Measurements from ENCODE around the gene AGAP2. TPM values are rescaled to one million over a fixed set of nuclear protein-coding genes. Genes with fewer than 3 reads are reported as not detected.

AGAP2 gene
- total RNA-seq, 1 donor from 2014 or later = 1.7 TPM

DNA sequence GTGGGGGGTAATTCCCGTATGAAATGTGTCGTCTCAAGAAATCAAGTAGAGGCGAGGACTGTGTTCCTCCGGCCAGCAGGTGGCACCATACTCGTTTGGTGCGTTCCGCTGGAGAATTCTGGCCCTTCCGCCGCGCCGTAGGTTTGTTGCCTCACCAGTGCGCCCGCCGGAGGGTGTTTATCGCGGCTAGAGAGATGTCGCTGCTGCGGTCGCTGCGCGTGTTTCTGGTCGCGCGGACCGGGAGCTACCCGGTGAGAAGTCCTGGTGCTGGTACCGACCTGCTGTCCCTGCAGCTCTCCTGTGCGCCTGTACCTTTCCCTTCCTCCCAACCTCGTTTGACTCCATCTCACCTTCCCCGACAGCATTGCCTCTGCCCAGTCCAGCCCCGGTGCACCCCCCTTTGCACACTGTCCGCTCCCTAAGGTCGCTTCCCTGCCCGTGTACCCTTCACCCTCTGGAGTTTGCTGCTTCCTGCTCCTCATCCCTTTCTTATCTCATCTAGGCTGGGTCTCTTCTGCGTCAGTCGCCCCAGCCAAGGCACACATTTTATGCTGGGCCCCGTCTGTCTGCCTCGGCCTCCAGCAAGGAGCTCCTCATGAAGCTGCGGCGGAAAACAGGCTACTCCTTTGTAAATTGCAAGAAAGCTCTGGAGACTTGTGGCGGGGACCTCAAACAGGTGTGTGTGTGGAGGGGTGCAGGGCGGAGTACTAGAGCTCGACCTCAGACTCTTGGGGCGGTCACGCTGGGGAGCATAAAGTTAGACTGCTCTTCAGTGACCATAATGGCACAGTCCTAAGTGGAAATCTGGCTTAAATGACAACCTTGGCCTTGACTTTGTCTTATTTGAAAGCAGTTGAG is 44.3 kb upstream of the AGAP2 start, which contains the start of gene TSFM:
TSS of gene TSFM (plus strand) at position 180 of the 858 bp plus-strand sequence. CDS start at position 195, 15 bp downstream.
- H3K79me2 ChIP-seq (ENCODE audit: low read depth) = peaks cover 20% of the 10 kb centered on the region

DNA sequence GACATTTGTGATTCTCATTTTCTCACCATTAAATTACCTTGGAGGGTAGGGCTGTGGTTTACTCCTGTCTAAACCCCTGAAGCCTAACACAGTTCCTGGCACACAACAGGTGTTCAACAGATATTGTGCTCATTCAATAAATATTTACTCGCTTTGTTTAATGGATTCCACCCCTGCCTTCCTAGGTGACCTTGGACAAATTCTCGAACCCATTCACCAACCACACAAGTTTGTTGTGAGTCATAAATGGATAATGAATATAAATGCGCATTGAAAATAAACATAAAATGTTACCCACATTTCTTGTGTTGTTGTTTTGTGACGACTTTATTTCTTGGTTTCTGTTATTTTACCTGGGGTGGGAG is 43.7 kb upstream of the AGAP2 start:
- no peaks in the 10 kb centered on the region for H3K9me3 ChIP-seq (ENCODE audit: low read depth)
- no peaks in the 10 kb centered on the region for H3K36me3 ChIP-seq
- Mint-ChIP-seq H3K27ac (no peak overlapping the region), H3K36me3 (peaks cover 8% of the 10 kb centered on the region), H3K9me3 (no peaks in the 10 kb centered on the region), H3K4me1 (peaks cover 11% of the 10 kb centered on the region), H3K27me3 (ENCODE audit: insufficient read depth, low read depth) (peaks cover 5% of the 10 kb centered on the region), H3K4me3 (peak overlapping the region; percentile 99)
- no peaks in the 10 kb centered on the region for H3K4me1 ChIP-seq
- no peak for DNase-seq (ENCODE audit: low spot score)
- peaks cover 19% of the 10 kb centered on the region for H3F3A ChIP-seq (ENCODE audit: low read depth)
- H3K27ac ChIP-seq = no peak overlapping the region
- H2AFZ ChIP-seq (replicated peaks) = no peak overlapping the region
- H3K79me2 ChIP-seq (ENCODE audit: low read depth) = peaks cover 20% of the 10 kb centered on the region
- H3K27me3 ChIP-seq = no peaks in the 10 kb centered on the region
- no peaks in the 10 kb centered on the region for H4K20me1 ChIP-seq (ENCODE audit: low read depth)
- H3K4me2 ChIP-seq = no peak overlapping the region
- TF ChIP-seq, protein P1, sequence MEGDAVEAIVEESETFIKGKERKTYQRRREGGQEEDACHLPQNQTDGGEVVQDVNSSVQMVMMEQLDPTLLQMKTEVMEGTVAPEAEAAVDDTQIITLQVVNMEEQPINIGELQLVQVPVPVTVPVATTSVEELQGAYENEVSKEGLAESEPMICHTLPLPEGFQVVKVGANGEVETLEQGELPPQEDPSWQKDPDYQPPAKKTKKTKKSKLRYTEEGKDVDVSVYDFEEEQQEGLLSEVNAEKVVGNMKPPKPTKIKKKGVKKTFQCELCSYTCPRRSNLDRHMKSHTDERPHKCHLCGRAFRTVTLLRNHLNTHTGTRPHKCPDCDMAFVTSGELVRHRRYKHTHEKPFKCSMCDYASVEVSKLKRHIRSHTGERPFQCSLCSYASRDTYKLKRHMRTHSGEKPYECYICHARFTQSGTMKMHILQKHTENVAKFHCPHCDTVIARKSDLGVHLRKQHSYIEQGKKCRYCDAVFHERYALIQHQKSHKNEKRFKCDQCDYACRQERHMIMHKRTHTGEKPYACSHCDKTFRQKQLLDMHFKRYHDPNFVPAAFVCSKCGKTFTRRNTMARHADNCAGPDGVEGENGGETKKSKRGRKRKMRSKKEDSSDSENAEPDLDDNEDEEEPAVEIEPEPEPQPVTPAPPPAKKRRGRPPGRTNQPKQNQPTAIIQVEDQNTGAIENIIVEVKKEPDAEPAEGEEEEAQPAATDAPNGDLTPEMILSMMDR (IDR thresholded peaks at IDR 0.05) = no peak
- TF ChIP-seq EZH2phosphoT487 (IDR thresholded peaks at IDR 0.05) = no peak
- no peak for TF ChIP-seq EZH2 (IDR thresholded peaks at IDR 0.05)
- H3K4me3 ChIP-seq = no peak overlapping the region
- no peak overlapping the region for H3K9ac ChIP-seq

More for the DNA sequence above, 44.3 kb upstream of the AGAP2 start, which contains the start of gene TSFM:
- H3K27me3 Mint-ChIP-seq (ENCODE audit: insufficient read depth, low read depth) = peaks cover 5% of the 10 kb centered on the region
- peak within 1 kb of the TSS; percentile 83 for H3K4me2 ChIP-seq
- H3K27ac ChIP-seq = no peak within 1 kb of the TSS
- peak within 1 kb of the TSS; percentile 99 for H3K4me3 Mint-ChIP-seq
- H3F3A ChIP-seq (ENCODE audit: low read depth) = peaks cover 19% of the 10 kb centered on the region
- no peaks in the 10 kb centered on the region for H3K9me3 ChIP-seq (ENCODE audit: low read depth)
- no peaks in the 10 kb centered on the region for H3K36me3 ChIP-seq
- peak within 1 kb of the TSS; percentile 80 for H3K9ac ChIP-seq
- H3K27ac Mint-ChIP-seq = peak within 1 kb of the TSS; percentile 91
- H3K4me1 Mint-ChIP-seq = peaks cover 11% of the 10 kb centered on the region
- no peak for TF ChIP-seq EZH2 (IDR thresholded peaks at IDR 0.05)
- TF ChIP-seq, protein P1 (IDR thresholded peaks at IDR 0.05) = peak; percentile 93
- H3K9me3 Mint-ChIP-seq = no peaks in the 10 kb centered on the region
- peak within 1 kb of the TSS; percentile 60 for H2AFZ ChIP-seq (replicated peaks)
- peaks cover 10% of the 10 kb centered on the region for H3K36me3 Mint-ChIP-seq
- no peaks in the 10 kb centered on the region for H3K4me1 ChIP-seq
- H4K20me1 ChIP-seq (ENCODE audit: low read depth) = no peaks in the 10 kb centered on the region
- no peaks in the 10 kb centered on the region for H3K27me3 ChIP-seq
- H3K4me3 ChIP-seq = peak within 1 kb of the TSS; percentile 84
- DNase-seq (ENCODE audit: low spot score) = peak; percentile 97

DNA sequence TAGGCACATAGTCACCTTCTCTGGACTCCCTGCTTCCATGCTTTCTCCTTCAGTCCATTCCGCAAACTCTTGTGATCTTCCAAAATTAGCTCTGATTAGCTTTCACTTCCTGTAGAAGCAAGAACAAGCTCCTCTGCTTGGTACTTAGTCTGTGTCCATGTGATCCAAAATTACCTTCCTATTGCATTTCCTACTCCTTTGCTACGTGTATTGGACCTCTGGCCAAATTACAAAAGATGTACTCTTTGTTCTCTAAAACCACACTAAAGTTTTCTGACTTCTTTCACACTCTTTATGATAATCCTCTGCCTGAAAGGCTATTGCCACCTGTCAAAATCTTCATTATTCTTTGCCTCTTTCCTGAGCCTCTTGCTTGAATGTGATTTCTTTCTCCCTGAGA is 43.3 kb upstream of the AGAP2 start:
- no peaks in the 10 kb centered on the region for H3K27me3 ChIP-seq
- no peak overlapping the region for H3K4me3 Mint-ChIP-seq
- peaks cover 8% of the 10 kb centered on the region for H3K36me3 Mint-ChIP-seq
- no peaks in the 10 kb centered on the region for H3K36me3 ChIP-seq
- no peak overlapping the region for H3K27ac Mint-ChIP-seq
- no peak overlapping the region for H2AFZ ChIP-seq (replicated peaks)
- no peaks in the 10 kb centered on the region for H3K9me3 Mint-ChIP-seq
- no peak for DNase-seq (ENCODE audit: low spot score)
- H3K4me1 ChIP-seq = no peaks in the 10 kb centered on the region
- H3K4me1 Mint-ChIP-seq = peaks cover 11% of the 10 kb centered on the region
- H3K4me3 ChIP-seq = no peak overlapping the region
- peaks cover 19% of the 10 kb centered on the region for H3F3A ChIP-seq (ENCODE audit: low read depth)
- TF ChIP-seq EZH2phosphoT487 (IDR thresholded peaks at IDR 0.05) (no peak), EZH2 (IDR thresholded peaks at IDR 0.05) (no peak)
- TF ChIP-seq, protein P1 (IDR thresholded peaks at IDR 0.05) = no peak
- H3K79me2 ChIP-seq (ENCODE audit: low read depth) = peaks cover 20% of the 10 kb centered on the region
- H3K4me2 ChIP-seq = no peak overlapping the region
- no peaks in the 10 kb centered on the region for H3K9me3 ChIP-seq (ENCODE audit: low read depth)
- no peak overlapping the region for H3K9ac ChIP-seq
- H3K27ac ChIP-seq = no peak overlapping the region
- H4K20me1 ChIP-seq (ENCODE audit: low read depth) = no peaks in the 10 kb centered on the region
- H3K27me3 Mint-ChIP-seq (ENCODE audit: insufficient read depth, low read depth) = peaks cover 5% of the 10 kb centered on the region

Measured in neural progenitor cell (in vitro differentiated cells).